MCF 10A (cell line): ENCODE data around the gene MRPS2. TPM values are rescaled to one million over a fixed set of nuclear protein-coding genes. Genes with fewer than 3 reads are reported as not detected.
"Not testable (repeated sequence)": the region's sequence is repeated elsewhere in the genome, so short reads cannot be mapped to it uniquely, and the experiment has no call there.

Source experiments
- BruUV-seq: library from RNA; stranded (reverse); fragments of 400-500 nt; replicated peaks from 2 replicates; lab custom pipeline; 2021; lab: Mats Ljungman, UMichigan
- CTCF ChIA-PET: fragments of 300-600 bp; sonication (Branson Sonifier 250); formaldehyde crosslinking; extraction: SDS; loops from one replicate; lab custom pipeline; 2021; ENCODE audit warnings: antibody characterized with exemption, inconsistent platforms; lab: Yijun Ruan, JAX
- POLR2A ChIA-PET: fragments of 300-600, 350-650 bp; sonication (Branson Sonifier 250); formaldehyde crosslinking; extraction: SDS; loops from one replicate; lab custom pipeline; 2020; ENCODE audit warnings: antibody characterized with exemption, inconsistent platforms; lab: Yijun Ruan, JAX
- DNase-seq: peaks from one replicate; pipeline ENCODE4 v3.0.0-alpha.2; 2018; ENCODE audit not compliant: unreplicated experiment
- H3K27ac Mint-ChIP-seq: one replicate; pipeline ENCODE4 v1.8.0; 2022; ENCODE audit warnings: mild to moderate bottlenecking, low read depth, mixed read lengths; ENCODE audit not compliant: unreplicated experiment
- H3K27me3 Mint-ChIP-seq: one replicate; pipeline ENCODE4 v1.8.0; 2022; ENCODE audit warnings: mixed read lengths; ENCODE audit not compliant: insufficient read depth, unreplicated experiment
- H3K36me3 Mint-ChIP-seq: one replicate; pipeline ENCODE4 v1.8.0; 2022; ENCODE audit warnings: mild to moderate bottlenecking, moderate library complexity, mixed read lengths; ENCODE audit not compliant: insufficient read depth, unreplicated experiment
- H3K4me1 Mint-ChIP-seq: one replicate; pipeline ENCODE4 v1.8.0; 2022; ENCODE audit warnings: mixed read lengths; ENCODE audit not compliant: insufficient read depth, unreplicated experiment
- H3K4me3 Mint-ChIP-seq: one replicate; pipeline ENCODE4 v1.8.0; 2022; ENCODE audit warnings: mild to moderate bottlenecking, moderate library complexity, mixed read lengths; ENCODE audit not compliant: unreplicated experiment
- H3K9me3 Mint-ChIP-seq: one replicate; pipeline ENCODE4 v1.8.0; 2022; ENCODE audit warnings: mixed read lengths; ENCODE audit not compliant: unreplicated experiment
- intact Hi-C: fragments of 100-400 bp; cut with micrococcal nuclease; formaldehyde crosslinking; loops from 2 replicates; pipeline ENCODE4 v1.14.1; 2022
- total RNA-seq: library from RNA; stranded (reverse); gene quantifications from 2 replicates; pipeline ENCODE4 v1.2.3, GENCODE V29; 2022
- TF ChIP-seq, protein P1 (sequence below): fragments of 200-600 bp; IDR thresholded peaks from one replicate; pipeline ENCODE4 v1.8.0; 2022; ENCODE audit warnings: antibody characterized with exemption, mild to moderate bottlenecking; ENCODE audit not compliant: unreplicated experiment

MRPS2 gene
- total RNA-seq, 1 experiment from 2014 or later = 45.8 TPM

DNA sequence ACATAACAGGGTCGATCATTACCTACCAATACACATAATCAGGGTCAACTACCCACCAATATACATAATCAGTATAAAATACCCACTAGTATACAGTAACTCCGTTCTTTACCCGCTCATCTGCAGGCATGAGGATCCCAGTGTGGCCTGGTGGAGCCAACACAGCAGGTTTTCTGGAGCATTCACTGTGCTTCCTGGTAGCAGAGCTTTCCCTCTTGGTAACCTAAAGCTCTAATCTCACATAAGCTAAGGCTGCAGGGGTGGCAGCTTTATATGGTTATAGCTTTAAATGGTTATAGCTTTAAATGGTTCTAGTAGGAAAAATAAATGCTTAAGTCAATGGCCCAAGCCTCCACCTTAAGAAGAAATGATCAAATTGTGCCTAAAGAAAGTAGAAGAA is 32.6 kb downstream of the MRPS2 start:
- BruUV-seq = no TSS peak
- no peaks in the 10 kb centered on the region for H3K4me1 Mint-ChIP-seq
- DNase-seq = no peak

DNA sequence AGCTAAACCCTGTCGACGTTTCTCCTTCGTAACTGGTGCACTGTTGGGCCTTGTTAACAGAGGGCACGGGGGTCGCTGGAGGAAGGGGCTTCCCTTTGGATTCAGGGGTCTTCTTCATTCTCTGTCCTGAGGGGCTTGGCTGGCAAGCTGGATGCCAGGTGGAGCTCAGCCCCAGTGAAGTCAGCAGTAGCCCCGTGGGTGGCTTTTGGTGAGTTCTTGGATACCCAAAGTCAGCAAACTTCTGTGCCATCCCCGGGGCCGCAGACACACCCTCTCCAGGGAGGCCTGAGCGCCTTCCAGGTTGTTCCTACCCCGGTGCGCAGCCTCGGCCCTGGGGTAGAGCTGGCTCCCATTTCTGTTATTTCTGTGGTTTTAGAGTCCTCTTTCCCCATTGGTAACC is 33.2 kb downstream of the MRPS2 start:
- DNase-seq = no peak
- H3K27ac Mint-ChIP-seq = no peak overlapping the region
- H3K36me3 Mint-ChIP-seq = no peaks in the 10 kb centered on the region
- no TSS peak for BruUV-seq
- CTCF ChIA-PET = no interaction called here
- no peaks in the 10 kb centered on the region for H3K4me1 Mint-ChIP-seq
- H3K4me3 Mint-ChIP-seq = no peak overlapping the region
- TF ChIP-seq, protein P1, sequence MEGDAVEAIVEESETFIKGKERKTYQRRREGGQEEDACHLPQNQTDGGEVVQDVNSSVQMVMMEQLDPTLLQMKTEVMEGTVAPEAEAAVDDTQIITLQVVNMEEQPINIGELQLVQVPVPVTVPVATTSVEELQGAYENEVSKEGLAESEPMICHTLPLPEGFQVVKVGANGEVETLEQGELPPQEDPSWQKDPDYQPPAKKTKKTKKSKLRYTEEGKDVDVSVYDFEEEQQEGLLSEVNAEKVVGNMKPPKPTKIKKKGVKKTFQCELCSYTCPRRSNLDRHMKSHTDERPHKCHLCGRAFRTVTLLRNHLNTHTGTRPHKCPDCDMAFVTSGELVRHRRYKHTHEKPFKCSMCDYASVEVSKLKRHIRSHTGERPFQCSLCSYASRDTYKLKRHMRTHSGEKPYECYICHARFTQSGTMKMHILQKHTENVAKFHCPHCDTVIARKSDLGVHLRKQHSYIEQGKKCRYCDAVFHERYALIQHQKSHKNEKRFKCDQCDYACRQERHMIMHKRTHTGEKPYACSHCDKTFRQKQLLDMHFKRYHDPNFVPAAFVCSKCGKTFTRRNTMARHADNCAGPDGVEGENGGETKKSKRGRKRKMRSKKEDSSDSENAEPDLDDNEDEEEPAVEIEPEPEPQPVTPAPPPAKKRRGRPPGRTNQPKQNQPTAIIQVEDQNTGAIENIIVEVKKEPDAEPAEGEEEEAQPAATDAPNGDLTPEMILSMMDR = no peak
- H3K9me3 Mint-ChIP-seq = no peaks in the 10 kb centered on the region
- intact Hi-C loops = no loop called here
- POLR2A ChIA-PET = no interaction called here
- H3K27me3 Mint-ChIP-seq = peaks cover 57% of the 10 kb centered on the region

More for the DNA sequence above, 32.6 kb downstream of the MRPS2 start:
- H3K27ac Mint-ChIP-seq = no peak overlapping the region
- ChIA-PET CTCF (no interaction called here), POLR2A (no interaction called here)
- intact Hi-C loops = no loop called here
- H3K9me3 Mint-ChIP-seq = no peaks in the 10 kb centered on the region
- no peaks in the 10 kb centered on the region for H3K36me3 Mint-ChIP-seq
- no peak overlapping the region for H3K4me3 Mint-ChIP-seq
- TF ChIP-seq, protein P1 = no peak
- peaks cover 51% of the 10 kb centered on the region for H3K27me3 Mint-ChIP-seq

DNA sequence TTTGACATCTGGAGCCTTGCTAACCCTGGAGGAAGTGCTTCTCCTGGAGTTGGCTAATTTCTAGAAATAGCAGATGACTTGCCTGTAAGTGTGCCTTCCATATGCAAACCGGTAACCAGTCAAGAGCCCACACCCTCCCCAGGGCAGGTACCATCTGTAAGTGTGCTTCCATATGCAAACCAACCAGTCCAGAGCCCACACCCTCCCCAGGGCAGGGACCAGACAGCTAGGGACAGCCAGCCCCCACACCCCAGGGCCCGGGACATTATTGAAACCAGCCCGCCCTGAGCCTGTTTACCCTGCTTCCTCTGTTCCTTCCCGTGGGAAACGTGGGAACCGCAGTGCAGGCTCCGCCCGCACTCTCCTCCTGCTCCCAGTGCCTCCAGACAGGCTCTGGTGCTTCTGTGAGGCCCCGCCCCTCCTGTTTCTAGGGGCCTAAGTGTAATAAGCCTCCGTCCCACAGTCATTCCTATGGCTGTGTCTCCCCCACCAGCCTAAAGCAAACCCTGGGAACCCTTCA is 33.8 kb downstream of the MRPS2 start:
- H3K9me3 Mint-ChIP-seq, H3K4me1 Mint-ChIP-seq, H3K4me3 Mint-ChIP-seq, DNase-seq, POLR2A ChIA-PET, BruUV-seq, H3K36me3 Mint-ChIP-seq, H3K27ac Mint-ChIP-seq, CTCF ChIA-PET, intact Hi-C loops: not testable (repeated sequence)
- H3K27me3 Mint-ChIP-seq = peaks cover 62% of the 10 kb centered on the region

DNA sequence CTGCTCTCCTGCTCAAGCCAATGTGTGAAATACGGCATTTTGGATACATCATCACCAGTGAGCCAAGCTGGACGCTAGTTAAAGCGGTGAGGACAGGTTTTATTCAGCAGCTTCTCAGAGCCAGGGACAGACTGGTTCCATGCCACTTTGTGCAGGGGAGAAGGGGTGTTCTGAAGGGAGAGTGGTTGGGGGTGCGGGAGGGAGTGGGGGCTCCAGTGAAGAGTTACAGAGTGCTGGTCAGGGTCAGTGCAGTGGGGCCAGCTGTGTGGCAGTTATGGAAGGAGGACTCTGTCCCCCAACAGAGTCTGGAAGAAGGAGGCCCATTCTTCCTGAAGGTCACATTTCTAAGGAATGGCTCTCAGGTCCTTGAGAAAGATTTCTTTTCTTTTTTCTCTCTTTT is 34.3 kb downstream of the MRPS2 start:
- intact Hi-C loops, H3K4me1 Mint-ChIP-seq, DNase-seq, H3K27ac Mint-ChIP-seq, H3K9me3 Mint-ChIP-seq, H3K4me3 Mint-ChIP-seq, CTCF ChIA-PET, H3K36me3 Mint-ChIP-seq, BruUV-seq, POLR2A ChIA-PET: not testable (repeated sequence)
- H3K27me3 Mint-ChIP-seq = peaks cover 68% of the 10 kb centered on the region

DNA sequence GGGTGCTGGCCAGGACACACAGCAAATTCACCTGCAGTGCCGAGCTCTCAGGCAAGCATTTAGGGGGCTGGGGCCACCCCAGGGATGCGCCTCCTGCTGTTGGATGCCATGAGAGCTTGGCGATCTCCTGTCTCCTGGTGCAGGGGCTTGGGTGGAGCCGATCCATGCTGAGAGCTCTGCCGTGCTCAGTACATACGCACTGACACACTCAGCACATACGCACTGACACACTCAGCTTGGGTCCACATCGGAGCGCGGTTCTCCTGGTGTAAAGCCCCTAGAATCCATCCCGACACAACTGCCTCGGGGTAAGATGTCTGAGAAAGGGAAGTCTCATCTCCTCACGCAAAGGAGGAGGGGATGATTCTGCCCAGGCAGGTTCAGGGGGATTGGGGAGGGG is 35.1 kb downstream of the MRPS2 start:
- peaks cover 68% of the 10 kb centered on the region for H3K27me3 Mint-ChIP-seq
- H3K4me3 Mint-ChIP-seq, H3K4me1 Mint-ChIP-seq, POLR2A ChIA-PET, CTCF ChIA-PET, H3K9me3 Mint-ChIP-seq, H3K27ac Mint-ChIP-seq, intact Hi-C loops, BruUV-seq, H3K36me3 Mint-ChIP-seq, DNase-seq: not testable (repeated sequence)
